Fibroblast of pulmonary artery (primary cell): ENCODE results near the gene ZNF385A.

ENCODE experiments used
- DNase-seq: peaks from one replicate; pipeline ENCODE4 v3.0.0-alpha.2; 2010; ENCODE audit warnings: low read depth
- H3K4me3 ChIP-seq: replicated peaks from 2 replicates; pipeline ENCODE4 v1.5.1; 2011; ENCODE audit warnings: low read depth, mild to moderate bottlenecking, control low read depth, low read length, moderate library complexity
- CTCF ChIP-seq: IDR thresholded peaks from 2 replicates; pipeline ENCODE4 v1.5.1; 2011; ENCODE audit warnings: mild to moderate bottlenecking, control low read depth, low read length, inconsistent platforms; ENCODE audit errors: missing control alignments

Gene ZNF385A

GRCh38 chr12:54387114-54387467, 2.6 kb upstream of the ZNF385A start:
- no peak overlapping the region for H3K4me3 ChIP-seq
- DNase-seq = no peak
- no peak for TF ChIP-seq CTCF

GRCh38 chr12:54386403-54387113, 2.0 kb upstream of the ZNF385A start:
- no peak for DNase-seq
- H3K4me3 ChIP-seq = no peak overlapping the region
- no peak for TF ChIP-seq CTCF

DNA sequence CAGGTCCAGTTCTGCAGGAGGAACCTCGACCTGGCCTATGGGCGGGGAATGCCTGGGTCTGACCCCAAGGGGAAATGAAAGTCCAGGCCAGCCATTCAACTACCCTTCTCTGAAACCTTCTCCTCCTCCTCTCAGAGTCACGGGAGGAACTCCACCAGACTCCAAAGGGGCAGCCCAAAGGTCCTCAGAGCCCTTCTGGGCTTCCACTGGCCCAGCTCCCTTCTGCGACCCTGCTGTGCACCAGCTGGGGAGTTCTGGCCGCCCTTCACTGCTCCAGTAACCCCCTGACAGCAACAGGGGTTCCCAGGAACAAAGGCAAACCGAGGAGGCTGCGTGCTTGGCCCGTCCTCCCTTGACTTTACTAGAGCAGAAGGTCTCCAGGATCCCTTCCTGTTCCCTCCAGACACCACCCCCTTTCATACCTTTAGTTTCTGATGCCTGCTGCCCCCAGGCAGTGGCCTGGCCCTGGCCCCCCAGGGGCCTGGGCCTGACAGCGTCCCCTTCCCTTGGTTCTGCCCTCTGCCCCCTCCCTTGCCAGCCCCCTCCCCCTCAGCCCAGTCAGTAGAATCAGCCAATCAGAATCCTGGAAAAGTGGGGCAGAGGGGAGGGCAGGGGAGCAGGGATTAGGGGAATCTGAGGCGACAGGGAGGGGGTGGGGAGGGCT, 850 bp upstream of the ZNF385A start:
- no peak for TF ChIP-seq CTCF
- DNase-seq = no peak
- no peak overlapping the region for H3K4me3 ChIP-seq

DNA sequence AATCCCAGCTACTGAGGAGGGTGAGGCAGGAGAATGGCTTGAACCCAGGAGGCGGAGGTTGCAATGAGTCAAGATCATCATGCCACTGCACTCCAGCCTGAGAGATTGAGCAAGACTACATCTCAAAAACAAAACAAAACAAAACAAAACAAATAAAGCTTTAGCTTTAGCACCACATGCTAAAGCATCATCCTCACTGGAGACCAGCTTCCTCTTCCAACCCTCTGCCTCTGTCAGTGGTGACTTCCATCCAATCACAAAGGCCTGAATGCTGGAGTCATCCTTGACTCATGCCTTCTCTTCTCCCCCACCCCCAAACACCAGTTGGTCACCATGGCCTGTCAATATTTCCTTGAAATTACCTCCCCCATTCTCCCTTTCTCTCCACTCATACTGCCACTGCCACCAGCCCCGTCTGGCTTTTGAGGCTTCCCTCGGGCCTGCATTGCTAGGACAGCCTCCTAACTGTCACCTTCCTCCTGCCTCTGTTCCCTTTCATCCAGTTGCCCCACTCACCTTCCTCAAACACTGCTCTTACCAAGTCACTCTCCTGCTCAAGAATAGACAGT, 1.4 kb downstream of the ZNF385A start:
- H3K4me3 ChIP-seq = no peak overlapping the region
- peak; percentile 72 for DNase-seq
- no peak for TF ChIP-seq CTCF

GRCh38 chr12:54381136-54381535, 3.4 kb downstream of the ZNF385A start:
- no peak for DNase-seq
- no peak overlapping the region for H3K4me3 ChIP-seq
- TF ChIP-seq CTCF = no peak

GRCh38 chr12:54379398-54380201, 4.9 kb downstream of the ZNF385A start:
- no peak for TF ChIP-seq CTCF
- peak overlapping the region; percentile 59 for H3K4me3 ChIP-seq

More at GRCh38 chr12:54379398-54380201, 4.9 kb downstream of the ZNF385A start:
- peak; percentile 87 for DNase-seq
